GM19193 (cell line): ENCODE data around the gene ANXA7.

Experiments
- POLR2A ChIP-seq: IDR thresholded peaks from 4 replicates; pipeline ENCODE4 v1.6.1; 2011; ENCODE audit not compliant: insufficient read depth, insufficient read length; ENCODE audit errors: extremely low read depth

The ANXA7 gene

GRCh38 chr10:73423309-73423708 is 9.5 kb upstream of the ANXA7 start:
- TF ChIP-seq POLR2A: no peak

DNA sequence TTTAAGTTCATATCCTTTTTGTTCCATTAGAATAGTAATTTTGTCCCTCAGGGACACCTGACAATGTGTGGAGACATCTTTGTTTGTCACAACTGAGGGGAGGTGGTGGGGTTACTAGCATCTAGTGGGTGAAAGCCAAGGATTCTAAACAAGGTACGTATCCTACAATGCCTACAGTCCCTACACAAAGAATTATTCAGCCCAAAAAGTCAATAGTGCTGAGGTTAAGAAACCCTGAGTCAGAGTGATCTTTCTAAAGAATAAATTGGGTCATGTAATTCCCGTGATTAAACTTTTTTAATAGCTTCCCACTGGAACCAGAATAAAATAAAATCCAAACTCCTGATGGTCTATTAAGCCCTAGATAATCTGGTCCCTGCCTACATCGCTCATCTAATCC is 2.7 kb upstream of the ANXA7 start:
- TF ChIP-seq POLR2A: no peak

GRCh38 chr10:73414230-73414945 is 530 bp upstream of the ANXA7 start:
- TF ChIP-seq POLR2A: no peak

GRCh38 chr10:73413108-73413527 is 740 bp downstream of the ANXA7 start:
- no peak for TF ChIP-seq POLR2A

DNA sequence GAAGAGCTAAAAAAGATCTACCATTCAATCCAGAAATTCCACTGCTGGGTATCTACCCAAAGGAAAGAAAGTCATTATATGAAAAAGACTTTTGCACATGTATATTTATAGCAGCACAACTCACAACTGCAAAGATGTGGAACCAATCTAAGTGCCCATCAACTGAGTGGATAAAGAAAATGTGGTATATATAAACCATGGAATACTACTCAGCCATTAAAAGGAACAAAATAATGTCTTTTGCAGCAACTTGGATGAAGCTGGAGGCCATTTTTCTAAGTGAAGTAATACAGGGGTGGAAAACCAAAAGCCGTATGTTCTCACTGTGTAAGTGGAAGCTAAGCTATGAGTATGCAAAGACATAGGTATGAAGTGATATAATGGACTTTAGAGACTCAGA is 3.0 kb downstream of the ANXA7 start:
- no peak for TF ChIP-seq POLR2A

DNA sequence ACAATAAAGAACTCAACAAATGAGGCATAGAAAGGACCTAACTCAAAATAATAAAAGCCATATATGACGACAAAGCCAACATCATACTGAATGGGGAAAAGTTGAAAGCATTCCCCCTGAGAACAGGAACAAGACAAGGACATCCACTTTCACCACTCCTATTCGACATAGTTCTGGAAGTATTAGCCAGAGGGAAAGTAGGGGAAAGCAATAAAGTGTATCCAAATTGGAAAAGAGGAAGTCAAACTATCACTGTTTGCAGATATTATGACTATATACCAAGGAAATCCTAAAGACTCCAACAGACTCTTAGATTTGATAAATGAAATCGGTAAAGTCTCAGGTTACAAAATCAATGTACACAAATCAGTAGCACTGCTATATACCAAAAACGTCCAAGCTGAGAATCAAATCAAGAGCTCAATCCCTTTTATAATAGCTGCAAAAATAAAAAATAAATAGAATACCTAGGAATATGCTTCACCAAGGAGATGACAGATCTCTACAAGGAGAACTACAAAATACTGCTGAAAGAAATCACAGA is 4.8 kb downstream of the ANXA7 start:
- no peak for TF ChIP-seq POLR2A

GRCh38 chr10:73408061-73408460 is 5.8 kb downstream of the ANXA7 start:
- TF ChIP-seq POLR2A: no peak

DNA sequence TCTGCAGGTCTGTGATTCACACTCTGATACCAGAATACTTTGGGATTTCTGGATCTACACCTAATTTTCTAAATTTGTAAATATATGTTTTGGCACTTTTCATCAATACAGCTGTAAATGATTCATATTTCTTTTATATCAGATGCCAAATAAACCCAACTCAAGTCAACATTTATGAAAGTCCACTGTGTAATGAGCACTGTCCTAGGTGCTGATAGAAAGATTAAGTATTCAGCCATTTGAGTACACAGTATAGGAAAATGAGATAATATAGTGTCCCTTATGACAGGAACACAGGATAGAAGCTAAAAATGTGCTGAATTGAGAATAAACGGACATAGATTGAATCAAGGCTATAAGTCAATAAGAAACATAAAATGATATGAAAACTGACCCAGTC is 6.4 kb downstream of the ANXA7 start:
- TF ChIP-seq POLR2A: no peak

DNA sequence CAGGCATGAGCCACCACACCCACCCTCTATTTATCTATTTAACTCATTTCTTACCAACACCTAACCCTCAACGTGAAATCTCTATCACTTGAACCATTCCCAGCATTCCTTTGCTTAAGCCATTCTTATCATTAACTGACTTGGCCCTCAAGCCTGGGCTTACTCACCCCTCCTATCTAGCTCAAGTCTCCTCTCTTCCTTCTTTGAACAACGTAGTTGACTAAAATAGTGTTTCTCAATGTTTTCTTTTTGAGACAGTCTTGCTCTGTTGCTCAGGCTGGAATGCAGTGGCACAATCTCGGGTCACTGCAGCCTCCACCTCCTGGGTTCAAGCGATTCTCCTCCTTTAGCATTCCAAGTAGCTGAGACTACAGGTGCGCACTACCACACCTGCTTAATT is 7.0 kb downstream of the ANXA7 start:
- TF ChIP-seq POLR2A: no peak

DNA sequence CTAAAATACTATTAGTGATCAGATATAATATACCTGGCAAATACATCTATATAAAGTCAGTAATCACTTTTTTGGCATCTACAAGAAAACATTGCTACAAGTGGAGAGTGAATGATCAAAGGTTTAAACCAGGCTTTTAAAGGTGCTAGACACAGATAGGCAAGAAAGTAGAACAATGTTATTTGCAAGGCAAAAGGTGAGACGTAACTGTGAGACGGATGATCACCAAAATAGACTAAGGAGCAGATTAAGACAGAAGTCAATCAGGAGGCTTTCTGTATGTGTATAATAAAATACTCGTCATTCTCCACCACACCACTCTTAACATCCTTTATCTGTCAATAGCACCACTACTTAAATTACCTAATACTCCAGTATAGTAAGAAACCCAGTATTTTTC is 8.3 kb downstream of the ANXA7 start:
- no peak for TF ChIP-seq POLR2A

DNA sequence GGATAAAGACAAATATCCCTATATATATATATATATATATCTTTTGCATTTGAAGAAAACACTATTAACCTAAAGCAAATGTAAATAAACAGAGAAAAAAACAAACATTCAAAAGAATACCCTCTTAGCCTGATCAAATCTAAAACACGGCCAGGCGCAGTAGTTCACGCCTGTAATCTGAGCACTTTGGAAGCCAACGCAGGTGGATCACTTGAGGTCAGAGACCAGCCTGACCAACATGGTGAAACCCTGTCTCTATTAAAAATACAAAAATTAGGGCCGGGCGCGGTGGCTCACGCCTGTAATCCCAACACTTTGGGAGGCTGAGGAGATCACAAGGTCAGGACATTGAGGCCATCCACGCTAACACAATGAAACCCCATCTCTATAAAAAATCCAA is 9.2 kb downstream of the ANXA7 start:
- TF ChIP-seq POLR2A: no peak

DNA sequence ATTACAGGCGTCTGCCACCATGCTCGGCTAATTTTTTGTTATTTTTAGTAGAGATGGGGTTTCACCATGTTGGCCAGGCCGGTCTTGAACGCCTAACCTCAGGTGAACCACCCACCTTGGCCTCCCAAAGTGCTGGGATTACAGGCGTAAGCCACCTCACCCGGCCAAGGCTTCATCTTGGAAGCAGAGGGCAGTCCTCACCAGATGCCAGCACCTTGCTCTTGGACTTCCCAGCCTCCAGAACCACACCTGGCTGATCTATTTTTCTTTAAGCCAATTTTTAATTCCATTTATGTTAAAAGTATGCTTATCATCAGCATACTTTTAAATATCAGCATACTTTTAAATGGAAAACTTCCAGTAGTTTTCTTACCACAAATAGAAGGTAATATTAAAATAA is 12.2 kb downstream of the ANXA7 start:
- TF ChIP-seq POLR2A: no peak

DNA sequence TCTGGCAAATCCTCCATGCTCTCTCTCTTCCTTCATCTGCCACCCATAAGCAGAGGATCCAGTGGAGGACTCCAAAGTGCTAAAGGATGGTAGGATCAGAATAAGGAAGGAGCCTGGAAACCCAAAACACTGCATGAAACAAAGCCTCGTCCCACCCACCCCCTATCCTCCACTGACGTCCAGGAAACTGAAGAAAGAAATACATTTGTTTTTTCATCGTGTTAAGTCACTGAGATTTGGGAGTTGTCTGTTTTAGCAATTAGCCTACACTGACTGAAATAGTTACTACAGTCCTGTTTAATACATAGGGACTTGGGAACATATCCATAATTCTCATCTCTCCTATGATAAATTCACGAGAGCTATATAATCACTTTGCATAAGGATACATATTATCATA is 14.8 kb downstream of the ANXA7 start:
- TF ChIP-seq POLR2A: no peak

DNA sequence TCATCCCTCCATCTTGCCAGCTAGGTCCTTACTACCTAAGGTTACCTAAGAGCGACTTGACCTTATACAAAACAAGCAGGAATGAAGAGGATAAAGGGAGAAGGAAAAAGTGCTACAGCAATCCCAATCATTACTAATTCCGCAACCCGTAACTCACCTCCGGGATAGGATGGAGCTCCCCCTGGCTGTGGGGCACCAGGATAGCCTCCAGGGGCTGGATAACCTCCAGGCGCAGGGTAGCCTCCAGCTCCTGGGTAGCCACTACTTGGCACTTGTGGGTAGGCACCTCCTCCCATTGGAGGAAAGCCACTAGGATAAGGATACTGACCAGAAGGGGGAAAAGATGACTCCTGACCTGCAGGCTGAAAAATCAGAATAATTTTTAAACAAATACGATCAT is 15.8 kb downstream of the ANXA7 start:
- no peak for TF ChIP-seq POLR2A

DNA sequence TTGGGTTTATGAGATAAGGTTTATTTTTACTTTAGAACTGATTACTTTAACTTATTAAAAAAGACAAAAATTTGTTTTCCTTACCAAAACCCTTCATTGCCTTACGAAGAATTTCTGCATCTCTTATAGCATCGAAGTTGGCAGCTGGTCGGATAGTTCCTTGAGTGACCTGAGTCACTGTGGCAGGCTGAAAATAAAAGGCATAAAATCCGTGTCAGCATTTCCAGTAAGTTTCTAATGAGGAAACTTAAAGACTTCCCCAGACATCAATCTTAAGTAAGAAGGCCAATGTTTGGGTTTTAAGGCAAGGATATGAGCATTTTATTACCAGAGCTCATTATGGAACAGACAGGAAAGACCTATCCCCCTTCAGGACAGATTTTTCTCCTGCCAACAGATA is 25.6 kb downstream of the ANXA7 start:
- no peak for TF ChIP-seq POLR2A

DNA sequence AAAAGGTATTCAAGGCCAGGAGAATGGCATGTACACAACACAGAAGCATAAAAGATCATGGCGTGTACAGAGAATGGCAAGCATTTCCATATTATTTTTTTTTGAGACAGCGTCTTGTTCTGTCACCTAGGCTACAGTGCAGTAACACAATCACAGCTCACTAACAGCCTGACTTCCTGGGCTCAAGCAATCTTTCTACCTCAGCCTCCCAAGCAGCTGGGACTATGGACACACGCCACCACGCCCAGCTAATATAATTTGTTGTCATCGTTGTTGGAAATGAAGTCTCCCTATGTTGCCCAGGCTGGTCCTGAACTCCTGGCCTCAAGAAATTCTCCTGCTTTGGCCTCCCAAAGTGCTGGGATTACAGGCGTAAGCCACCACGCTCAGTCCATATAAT is 27.3 kb downstream of the ANXA7 start:
- no peak for TF ChIP-seq POLR2A
